NCI-H748 treated with DMSO at 0.1 percent for 48 hours (cell line): Measurements from ENCODE around the gene FADS6.

Experiments used
- DNase-seq: peaks from one replicate; lab custom pipeline; 2025; lab: John Stamatoyannopoulos, UW

FADS6 gene

DNA sequence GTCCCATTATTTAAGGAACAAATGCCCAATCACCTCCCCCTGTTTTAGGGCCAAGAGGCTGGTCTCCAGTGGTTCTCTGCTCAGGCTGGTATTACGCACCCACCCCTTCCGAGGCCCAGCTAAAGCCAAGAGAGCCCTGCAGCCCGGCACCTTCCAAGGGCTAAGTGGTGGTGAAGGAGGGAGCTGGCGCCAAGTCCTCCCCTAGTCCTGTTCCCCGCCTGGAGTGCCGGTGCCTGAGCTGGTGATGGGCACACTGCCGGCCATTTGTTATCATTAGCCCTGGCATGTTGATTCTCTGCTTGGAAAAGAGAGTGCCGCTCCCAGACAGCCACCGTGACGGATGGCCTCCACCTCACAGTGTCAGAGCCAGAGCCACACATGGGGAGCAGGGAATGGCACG lies 65.6 kb downstream of the FADS6 start:
- no peak for DNase-seq
